Liver (tissue), 3 donors: ENCODE data around the gene SLC1A2.

Experiments used
- CTCF ChIP-seq: fragments of 150-350 bp; IDR thresholded peaks from 2 replicates; pipeline ENCODE4 v1.5.1; 2017; ENCODE audit warnings: improper control_type of control experiment, low read depth, low read length; ENCODE audit not compliant: missing input control
- EGR1 ChIP-seq, 2 donors: IDR thresholded peaks; 2 replicates each; pipeline ENCODE4 v1.6.1; 2016 to 2018; ENCODE audit warnings: antibody characterized with exemption in 2 of 2, low read depth in 2 of 2
- FOXA1 ChIP-seq: IDR thresholded peaks from 2 replicates; pipeline ENCODE4 v1.6.1; 2016; ENCODE audit warnings: antibody characterized with exemption
- HNF4A ChIP-seq, 2 donors: conservative IDR thresholded peaks; 2 replicates each; pipeline ENCODE4 v1.6.1; 2016; ENCODE audit warnings: antibody characterized with exemption in 2 of 2, mild to moderate bottlenecking in 2 of 2
- JUND ChIP-seq, 2 donors: IDR thresholded peaks; 2 replicates each; pipeline ENCODE4 v1.6.1; 2016; ENCODE audit warnings: antibody characterized with exemption in 2 of 2
- RAD21 ChIP-seq, 2 donors: IDR thresholded peaks; 2 replicates each; pipeline ENCODE4 v1.6.1; 2016; ENCODE audit warnings: antibody characterized with exemption in 2 of 2, mild to moderate bottlenecking in 2 of 2
- REST ChIP-seq: IDR thresholded peaks from 2 replicates; pipeline ENCODE4 v1.6.1; 2016; ENCODE audit warnings: antibody characterized with exemption, mild to moderate bottlenecking
- TAF1 ChIP-seq: conservative IDR thresholded peaks from 2 replicates; pipeline ENCODE4 v1.6.1; 2016; ENCODE audit warnings: antibody characterized with exemption, mild to moderate bottlenecking
- donor health status: healthy.
- donor health status: healthy.

- TF ChIP-seq CTCF, result no peak
- TF ChIP-seq EGR1 (IDR thresholded peaks at IDR 0.05; ENCODE audit: low read depth in 2 of 2), result no peak
- no peak for TF ChIP-seq FOXA1
- no peak for TF ChIP-seq TAF1
- TF ChIP-seq RAD21 (IDR thresholded peaks at IDR 0.05), result no peak
- TF ChIP-seq JUND (IDR thresholded peaks at IDR 0.05), result no peak
- no peak for TF ChIP-seq REST
- TF ChIP-seq HNF4A (conservative IDR thresholded peaks at IDR 0.05), result no peak
Measured at GRCh38 chr11:35394941-35395340, 24.4 kb downstream of the SLC1A2 start.
